ENCODE results near the gene COL4A1. TPM values are rescaled to one million over a fixed set of nuclear protein-coding genes. Genes with fewer than 3 reads are reported as not detected.

COL4A1 gene
- total RNA-seq, 2 experiments from 2014 or later, result not detected

GRCh38 chr13:110132225-110132982 is 174.6 kb downstream of the COL4A1 start:
- peaks cover 3% of the 10 kb centered on the region for H3K4me1 Mint-ChIP-seq
- no peaks in the 10 kb centered on the region for H3K9me3 Mint-ChIP-seq
- H3K27ac Mint-ChIP-seq, result no peak overlapping the region
- ATAC-seq (ENCODE audit: low read depth), result no peak
- peaks cover 14% of the 10 kb centered on the region for H3K27me3 Mint-ChIP-seq
- POLR2A ChIA-PET, result no interaction called here
- DNase-seq, result no peak
- H3K36me3 Mint-ChIP-seq, result no peaks in the 10 kb centered on the region
- H3K4me3 Mint-ChIP-seq, result no peak overlapping the region

GRCh38 chr13:110131424-110131823 is 175.5 kb downstream of the COL4A1 start:
- Mint-ChIP-seq H3K4me3 (no peak overlapping the region), H3K9me3 (no peaks in the 10 kb centered on the region), H3K36me3 (no peaks in the 10 kb centered on the region), H3K27me3 (peaks cover 17% of the 10 kb centered on the region), H3K4me1 (no peaks in the 10 kb centered on the region), H3K27ac (no peak overlapping the region)
- POLR2A ChIA-PET, result no interaction called here
- DNase-seq (no peak), ATAC-seq (ENCODE audit: low read depth) (no peak)

- ATAC-seq (ENCODE audit: low read depth), result no peak
- H3K36me3 Mint-ChIP-seq, result no peaks in the 10 kb centered on the region
- POLR2A ChIA-PET, result interaction anchor here (0.6 kb wide), 1 partner anchor 15 kb away, joined by 4 read pairs; no protein-coding TSS in a partner anchor
- peaks cover 23% of the 10 kb centered on the region for H3K27me3 Mint-ChIP-seq
- H3K4me3 Mint-ChIP-seq, result no peak overlapping the region
- H3K27ac Mint-ChIP-seq, result no peak overlapping the region
- no peaks in the 10 kb centered on the region for H3K9me3 Mint-ChIP-seq
- DNase-seq, result no peak
- H3K4me1 Mint-ChIP-seq, result no peaks in the 10 kb centered on the region
Observed at GRCh38 chr13:110130431-110130830, 176.5 kb downstream of the COL4A1 start.

GRCh38 chr13:110129539-110130186 is 177.3 kb downstream of the COL4A1 start:
- DNase-seq, result no peak
- POLR2A ChIA-PET, result interaction anchor here (0.6 kb wide), 1 partner anchor 16 kb away, joined by 4 read pairs; no protein-coding TSS in a partner anchor
- no peak overlapping the region for H3K27ac Mint-ChIP-seq
- H3K36me3 Mint-ChIP-seq, result no peaks in the 10 kb centered on the region
- no peak for ATAC-seq (ENCODE audit: low read depth)
- no peaks in the 10 kb centered on the region for H3K9me3 Mint-ChIP-seq
- H3K27me3 Mint-ChIP-seq, result peaks cover 26% of the 10 kb centered on the region
- H3K4me1 Mint-ChIP-seq, result no peaks in the 10 kb centered on the region
- no peak overlapping the region for H3K4me3 Mint-ChIP-seq

- H3K27me3 Mint-ChIP-seq, result peaks cover 26% of the 10 kb centered on the region
- no peak for DNase-seq
- no peaks in the 10 kb centered on the region for H3K4me1 Mint-ChIP-seq
- H3K9me3 Mint-ChIP-seq, result no peaks in the 10 kb centered on the region
- no peak overlapping the region for H3K4me3 Mint-ChIP-seq
- POLR2A ChIA-PET, result no interaction called here
- H3K27ac Mint-ChIP-seq, result no peak overlapping the region
- no peaks in the 10 kb centered on the region for H3K36me3 Mint-ChIP-seq
- ATAC-seq (ENCODE audit: low read depth), result no peak
Observed at GRCh38 chr13:110129076-110129475, 177.9 kb downstream of the COL4A1 start.

GRCh38 chr13:110128546-110128945 is 178.4 kb downstream of the COL4A1 start:
- ATAC-seq (ENCODE audit: low read depth) (no peak), DNase-seq (no peak)
- Mint-ChIP-seq H3K4me1 (no peaks in the 10 kb centered on the region), H3K27me3 (peaks cover 26% of the 10 kb centered on the region), H3K4me3 (no peak overlapping the region), H3K27ac (no peak overlapping the region), H3K36me3 (no peaks in the 10 kb centered on the region), H3K9me3 (no peaks in the 10 kb centered on the region)
- POLR2A ChIA-PET, result no interaction called here

GRCh38 chr13:110127986-110128511 is 178.9 kb downstream of the COL4A1 start:
- DNase-seq (no peak), ATAC-seq (ENCODE audit: low read depth) (no peak)
- H3K27ac Mint-ChIP-seq, result no peak overlapping the region
- POLR2A ChIA-PET, result no interaction called here
- H3K4me1 Mint-ChIP-seq, result no peaks in the 10 kb centered on the region
- H3K9me3 Mint-ChIP-seq, result no peaks in the 10 kb centered on the region
- H3K4me3 Mint-ChIP-seq, result no peak overlapping the region
- peaks cover 27% of the 10 kb centered on the region for H3K27me3 Mint-ChIP-seq
- H3K36me3 Mint-ChIP-seq, result no peaks in the 10 kb centered on the region

- DNase-seq, result no peak
- Mint-ChIP-seq H3K36me3 (no peaks in the 10 kb centered on the region), H3K27me3 (peaks cover 32% of the 10 kb centered on the region), H3K9me3 (no peaks in the 10 kb centered on the region), H3K27ac (no peak overlapping the region), H3K4me3 (no peak overlapping the region), H3K4me1 (no peaks in the 10 kb centered on the region)
- no peak for ATAC-seq (ENCODE audit: low read depth)
- POLR2A ChIA-PET, result no interaction called here
Observed at GRCh38 chr13:110126391-110126961, 180.5 kb downstream of the COL4A1 start.

GRCh38 chr13:110125613-110126272 is 181.2 kb downstream of the COL4A1 start:
- no peak for DNase-seq
- H3K27me3 Mint-ChIP-seq, result peaks cover 32% of the 10 kb centered on the region
- no peaks in the 10 kb centered on the region for H3K4me1 Mint-ChIP-seq
- no peak overlapping the region for H3K27ac Mint-ChIP-seq
- POLR2A ChIA-PET, result no interaction called here
- no peak overlapping the region for H3K4me3 Mint-ChIP-seq
- no peaks in the 10 kb centered on the region for H3K36me3 Mint-ChIP-seq
- ATAC-seq (ENCODE audit: low read depth), result no peak
- H3K9me3 Mint-ChIP-seq, result no peaks in the 10 kb centered on the region

GRCh38 chr13:110125157-110125556 is 181.8 kb downstream of the COL4A1 start:
- DNase-seq (no peak), ATAC-seq (ENCODE audit: low read depth) (no peak)
- no peak overlapping the region for H3K4me3 Mint-ChIP-seq
- no peak overlapping the region for H3K27ac Mint-ChIP-seq
- no peaks in the 10 kb centered on the region for H3K36me3 Mint-ChIP-seq
- H3K27me3 Mint-ChIP-seq, result peaks cover 29% of the 10 kb centered on the region
- H3K9me3 Mint-ChIP-seq, result no peaks in the 10 kb centered on the region
- POLR2A ChIA-PET, result no interaction called here
- H3K4me1 Mint-ChIP-seq, result no peaks in the 10 kb centered on the region

- H3K36me3 Mint-ChIP-seq, result no peaks in the 10 kb centered on the region
- H3K27ac Mint-ChIP-seq, result no peak overlapping the region
- no peaks in the 10 kb centered on the region for H3K9me3 Mint-ChIP-seq
- POLR2A ChIA-PET, result no interaction called here
- ATAC-seq (ENCODE audit: low read depth) (no peak), DNase-seq (no peak)
- no peak overlapping the region for H3K4me3 Mint-ChIP-seq
- no peaks in the 10 kb centered on the region for H3K4me1 Mint-ChIP-seq
- peaks cover 26% of the 10 kb centered on the region for H3K27me3 Mint-ChIP-seq
Observed at GRCh38 chr13:110124201-110124940, 182.6 kb downstream of the COL4A1 start.

GRCh38 chr13:110123041-110123809 is 183.7 kb downstream of the COL4A1 start:
- H3K4me1 Mint-ChIP-seq, result no peaks in the 10 kb centered on the region
- H3K36me3 Mint-ChIP-seq, result no peaks in the 10 kb centered on the region
- H3K27me3 Mint-ChIP-seq, result peaks cover 26% of the 10 kb centered on the region
- no peaks in the 10 kb centered on the region for H3K9me3 Mint-ChIP-seq
- POLR2A ChIA-PET, result no interaction called here
- DNase-seq, result no peak
- H3K4me3 Mint-ChIP-seq, result no peak overlapping the region
- no peak for ATAC-seq (ENCODE audit: low read depth)
- no peak overlapping the region for H3K27ac Mint-ChIP-seq
